HG03342 (cell line): Measurements from ENCODE around the gene HSPB6.
"Not testable (repeated sequence)": the region's sequence is repeated elsewhere in the genome, so short reads cannot be mapped to it uniquely, and the experiment has no call there.

Source experiments
- ATAC-seq: cut with Tn5 transposase; IDR thresholded peaks from one replicate; pipeline ENCODE4 v1.9.1; 2021; ENCODE audit warnings: mild to moderate bottlenecking, moderate library complexity; ENCODE audit not compliant: unreplicated experiment

The HSPB6 gene

DNA sequence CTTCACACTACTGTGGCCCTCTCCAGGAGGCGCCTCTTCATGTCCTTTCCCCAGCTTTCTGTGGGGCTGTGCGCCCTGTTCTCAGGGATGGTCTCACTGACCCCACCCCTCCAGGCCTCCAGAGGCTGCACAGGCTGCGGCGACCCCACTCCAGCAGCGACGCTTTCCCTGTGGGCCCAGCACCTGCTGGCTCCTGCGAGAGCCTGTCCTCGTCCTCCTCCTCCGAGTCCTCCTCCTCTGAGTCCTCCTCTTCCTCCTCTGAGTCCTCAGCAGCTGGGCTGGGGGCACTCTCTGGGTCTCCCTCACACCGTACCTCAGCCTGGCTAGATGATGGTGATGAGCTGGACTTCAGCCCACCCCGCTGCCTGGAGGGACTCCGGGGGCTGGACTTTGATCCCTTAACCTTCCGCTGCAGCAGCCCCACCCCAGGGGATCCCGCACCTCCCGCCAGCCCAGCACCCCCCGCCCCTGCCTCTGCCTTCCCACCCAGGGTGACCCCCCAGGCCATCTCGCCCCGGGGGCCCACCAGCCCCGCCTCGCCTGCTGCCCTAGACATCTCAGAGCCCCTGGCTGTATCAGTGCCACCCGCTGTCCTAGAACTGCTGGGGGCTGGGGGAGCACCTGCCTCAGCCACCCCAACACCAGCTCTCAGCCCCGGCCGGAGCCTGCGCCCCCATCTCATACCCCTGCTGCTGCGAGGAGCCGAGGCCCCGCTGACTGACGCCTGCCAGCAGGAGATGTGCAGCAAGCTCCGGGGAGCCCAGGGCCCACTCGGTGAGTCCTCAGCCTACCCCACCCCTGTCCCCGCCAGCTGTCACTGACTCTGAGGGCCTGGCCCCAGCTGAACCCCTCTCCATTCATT lies 29.7 kb upstream of the HSPB6 start:
- no peak for ATAC-seq

DNA sequence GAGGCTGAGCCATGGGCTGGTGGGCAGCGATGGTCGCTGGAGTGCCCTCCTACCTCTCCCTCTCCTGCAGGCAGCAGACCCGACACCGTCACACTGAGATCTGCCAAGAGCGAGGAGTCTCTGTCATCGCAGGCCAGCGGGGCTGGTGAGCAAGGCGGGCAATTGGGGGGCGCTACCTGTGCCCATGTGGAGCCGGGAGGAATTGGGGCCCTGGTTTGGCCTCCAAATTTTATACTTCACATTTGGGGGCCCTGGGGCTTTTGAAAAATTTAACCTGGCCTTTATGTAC lies 28.5 kb upstream of the HSPB6 start:
- ATAC-seq = no peak

DNA sequence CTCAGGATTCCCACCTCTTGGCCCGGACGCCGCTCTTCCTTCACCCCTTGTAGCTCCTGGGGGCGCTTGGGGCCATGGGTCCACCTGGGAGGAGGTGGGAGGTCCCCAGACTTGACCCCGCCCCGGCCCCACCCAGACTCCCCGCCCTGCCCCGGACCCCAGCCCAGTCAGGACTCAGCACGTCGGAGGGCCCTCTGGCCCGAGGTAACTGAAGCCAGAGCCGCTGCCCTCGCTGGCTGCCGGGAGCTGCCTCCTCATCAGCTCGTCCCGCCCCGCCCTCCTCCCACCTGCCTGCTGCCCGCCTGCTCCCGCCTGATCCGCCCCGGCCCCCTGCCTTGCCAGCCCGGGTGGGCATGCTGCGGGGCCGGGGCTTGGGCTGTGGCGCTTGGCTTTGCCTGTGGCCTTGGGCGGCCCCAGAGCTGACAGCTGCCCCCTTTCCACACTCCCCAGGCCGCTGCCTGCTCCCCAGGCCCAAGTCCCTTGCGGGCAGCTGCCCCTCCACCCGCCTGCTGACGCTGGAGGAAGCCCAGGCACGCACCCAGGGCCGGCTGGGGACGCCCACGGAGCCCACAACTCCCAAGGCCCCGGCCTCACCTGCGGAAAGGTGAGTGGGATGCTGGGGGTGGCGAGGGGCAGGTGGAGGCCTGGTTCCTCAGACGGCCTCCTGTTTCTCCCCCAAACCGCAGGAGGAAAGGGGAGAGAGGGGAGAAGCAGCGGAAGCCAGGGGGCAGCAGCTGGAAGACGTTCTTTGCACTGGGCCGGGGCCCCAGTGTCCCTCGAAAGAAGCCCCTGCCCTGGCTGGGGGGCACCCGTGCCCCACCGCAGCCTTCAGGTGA lies 27.9 kb upstream of the HSPB6 start:
- ATAC-seq = no peak

DNA sequence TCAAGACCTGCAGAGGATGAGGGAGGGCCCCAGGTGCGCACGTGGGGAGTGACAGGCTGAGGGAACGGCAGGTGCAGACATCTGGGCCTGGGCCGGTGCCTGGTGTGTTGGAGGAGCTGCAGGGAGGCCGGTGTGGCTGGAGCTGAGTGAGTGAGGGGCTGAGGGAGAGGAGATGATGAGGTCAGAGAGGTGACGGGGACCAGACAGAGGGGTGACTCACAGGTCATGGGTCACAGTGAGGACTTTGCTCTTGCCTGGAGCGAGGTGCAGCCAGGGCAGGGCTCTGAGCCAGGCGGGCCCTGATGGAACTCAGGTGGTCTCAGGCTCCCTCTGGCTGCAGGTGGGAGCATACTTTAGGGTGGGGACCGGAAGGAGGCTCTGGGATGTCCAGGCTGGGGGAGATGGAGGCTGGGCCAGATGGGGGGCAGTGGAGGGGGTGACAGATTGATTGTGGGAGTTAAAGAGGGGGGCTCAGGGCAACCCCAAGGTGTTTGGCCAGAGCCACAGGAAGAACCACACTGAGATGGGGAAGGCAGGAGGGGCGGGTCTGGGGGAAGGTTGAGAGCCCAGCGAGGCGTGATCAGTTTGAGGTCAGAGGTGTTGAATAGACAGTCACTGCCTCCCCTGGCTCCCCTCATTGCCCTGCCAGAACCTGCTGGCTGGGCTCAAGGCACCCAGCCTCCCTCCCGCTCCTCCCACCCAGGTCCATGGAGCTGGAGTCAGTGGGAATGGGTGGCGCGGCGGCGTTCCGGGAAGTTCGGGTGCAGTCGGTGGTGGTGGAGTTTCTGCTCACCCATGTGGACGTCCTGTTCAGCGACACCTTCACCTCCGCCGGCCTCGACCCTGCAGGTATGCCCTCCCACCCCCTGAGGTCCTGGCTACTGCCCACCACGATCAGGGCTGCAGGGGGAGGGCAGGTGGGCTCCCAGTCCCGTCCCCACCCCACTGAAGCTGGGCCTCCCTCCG lies 26.9 kb upstream of the HSPB6 start:
- ATAC-seq = no peak

DNA sequence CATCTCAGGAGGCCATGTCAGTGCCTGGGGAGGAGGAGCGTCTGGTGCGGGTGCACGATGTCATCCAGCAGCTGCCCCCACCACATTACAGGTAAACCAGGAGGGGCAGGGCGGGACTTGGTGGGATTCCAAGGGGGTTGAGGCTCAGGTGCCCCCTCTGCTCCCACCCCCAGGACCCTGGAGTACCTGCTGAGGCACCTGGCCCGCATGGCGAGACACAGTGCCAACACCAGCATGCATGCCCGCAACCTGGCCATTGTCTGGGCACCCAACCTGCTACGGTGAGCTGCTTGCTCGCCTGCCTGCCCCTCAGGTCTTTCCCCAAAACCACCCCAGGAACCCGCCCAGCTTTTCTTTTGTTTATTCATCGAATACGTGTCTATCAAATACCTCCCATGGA lies 25.8 kb upstream of the HSPB6 start:
- ATAC-seq = no peak

DNA sequence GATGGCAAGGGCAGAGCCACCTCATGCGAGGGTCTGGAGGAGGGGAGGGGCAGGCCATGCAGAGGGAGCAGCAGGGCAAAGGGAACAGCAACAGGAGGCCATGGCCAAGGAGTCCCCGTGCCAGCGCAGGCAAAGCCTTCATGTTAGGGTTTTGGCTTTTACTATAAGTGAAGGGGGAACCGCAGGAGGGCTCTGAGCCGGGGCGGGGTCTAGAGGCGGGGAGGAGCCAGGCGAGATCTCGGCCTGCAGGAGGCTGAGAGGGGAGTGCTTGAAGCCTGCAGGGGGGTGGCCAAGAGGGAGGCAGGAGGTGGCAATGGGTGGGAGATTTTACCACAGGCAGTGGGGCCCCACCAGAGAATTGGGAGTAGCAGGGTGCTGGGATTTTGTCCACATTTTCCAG lies 24.8 kb upstream of the HSPB6 start:
- no peak for ATAC-seq

DNA sequence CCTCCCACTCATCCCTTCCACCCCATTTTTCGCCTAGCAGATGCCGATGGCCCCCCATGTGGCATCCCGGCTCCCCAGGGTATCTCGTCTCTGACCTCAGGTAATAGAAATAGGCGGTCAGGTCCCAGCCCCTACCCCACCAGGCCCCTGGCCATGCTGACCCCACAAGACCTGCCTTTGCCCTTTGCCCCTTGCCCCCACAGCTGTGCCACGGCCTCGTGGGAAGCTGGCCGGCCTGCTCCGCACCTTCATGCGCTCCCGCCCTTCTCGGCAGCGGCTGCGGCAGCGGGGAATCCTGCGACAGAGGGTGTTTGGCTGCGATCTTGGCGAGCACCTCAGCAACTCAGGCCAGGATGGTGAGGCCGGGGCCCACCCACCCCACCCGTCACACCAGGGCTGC lies 23.9 kb upstream of the HSPB6 start:
- ATAC-seq = no peak

DNA sequence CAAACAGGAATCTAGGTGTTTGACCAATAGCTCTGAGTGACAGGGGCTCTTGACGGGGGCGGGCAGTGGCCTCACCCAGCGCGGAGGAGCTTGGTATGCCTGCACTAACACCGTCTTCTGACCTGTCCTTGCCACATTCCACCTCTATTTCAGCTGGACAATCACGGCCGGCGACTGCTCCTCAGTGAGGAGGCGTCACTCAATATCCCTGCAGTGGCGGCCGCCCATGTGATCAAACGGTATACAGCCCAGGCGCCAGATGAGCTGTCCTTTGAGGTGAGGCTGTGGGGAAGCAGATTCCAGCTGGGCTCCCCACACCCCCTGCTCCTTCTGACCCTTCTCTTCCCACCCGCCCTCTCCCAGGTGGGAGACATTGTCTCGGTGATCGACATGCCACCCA lies 23.2 kb upstream of the HSPB6 start:
- no peak for ATAC-seq

DNA sequence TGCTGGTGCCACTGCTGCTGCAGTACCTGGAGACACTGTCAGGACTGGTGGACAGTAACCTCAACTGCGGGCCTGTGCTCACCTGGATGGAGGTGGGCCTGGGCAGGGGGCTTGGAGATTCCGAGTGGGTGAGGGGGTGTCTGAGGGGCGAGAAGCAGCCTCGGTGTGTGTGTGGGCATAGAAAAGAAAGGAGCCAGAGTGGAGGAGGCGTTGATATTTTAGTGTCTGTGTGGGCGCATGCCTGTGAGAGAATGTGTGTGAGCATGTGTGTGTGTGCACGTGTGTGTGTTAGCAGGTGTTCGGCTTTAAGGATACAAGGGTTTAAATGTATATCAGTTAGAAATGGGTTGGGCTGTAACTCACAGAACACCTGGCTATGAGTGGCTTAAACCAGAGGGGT lies 22.2 kb upstream of the HSPB6 start:
- ATAC-seq = no peak

DNA sequence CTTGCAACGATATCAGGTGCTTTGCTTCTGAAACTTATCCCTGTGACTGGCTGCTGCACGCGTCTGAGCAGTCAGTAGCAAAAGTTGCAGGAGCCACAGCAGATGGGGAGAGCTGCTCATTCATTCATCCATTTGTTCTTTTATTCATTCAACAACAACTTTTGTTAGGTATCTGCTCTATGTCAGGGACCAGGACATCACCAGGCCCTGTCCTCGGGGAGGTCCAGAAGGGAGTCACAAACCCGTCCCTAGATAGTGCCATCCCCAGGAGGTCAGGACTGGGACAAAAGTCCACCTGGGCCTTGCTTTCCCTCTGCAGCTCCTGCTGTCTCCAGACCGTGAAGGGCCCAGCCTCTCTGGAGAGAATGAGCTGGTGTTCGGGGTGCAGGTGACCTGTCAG lies 21.1 kb upstream of the HSPB6 start:
- ATAC-seq = no peak

DNA sequence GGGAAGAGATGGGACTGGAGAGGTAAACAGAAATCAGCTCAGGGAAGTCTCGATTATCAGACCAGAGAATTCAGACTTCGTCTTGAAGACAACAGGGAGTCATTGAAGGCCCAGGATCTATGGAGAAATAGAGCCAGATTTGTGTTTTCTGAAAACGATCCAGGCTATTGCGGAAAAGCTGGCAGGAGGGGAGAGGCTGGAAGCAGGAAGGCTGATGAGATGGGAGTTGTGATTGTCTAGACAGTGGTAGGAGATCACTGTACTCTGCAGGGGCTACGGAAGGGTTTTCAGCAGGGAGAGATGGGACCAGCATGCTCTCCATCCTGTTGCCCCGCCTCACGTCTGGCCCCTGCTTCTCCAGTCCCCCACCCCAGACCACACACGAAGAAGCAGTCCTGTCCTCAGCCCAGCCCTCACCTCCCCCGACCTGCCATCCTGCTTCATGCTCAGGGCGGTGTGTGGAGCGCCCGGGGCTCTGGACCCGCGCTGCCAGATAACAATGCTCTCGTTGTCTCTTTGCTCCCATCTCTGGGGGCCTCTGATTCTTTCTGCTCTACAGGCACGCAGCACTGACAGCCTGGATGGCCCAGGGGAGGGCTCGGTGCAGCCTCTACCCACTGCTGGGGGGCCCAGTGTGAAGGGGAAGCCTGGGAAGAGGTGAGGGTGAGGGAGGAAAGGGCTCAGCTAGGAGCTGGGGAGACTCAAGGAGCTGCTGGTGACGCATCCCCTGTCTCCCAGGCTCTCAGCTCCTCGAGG lies 20.4 kb upstream of the HSPB6 start:
- no peak for ATAC-seq

DNA sequence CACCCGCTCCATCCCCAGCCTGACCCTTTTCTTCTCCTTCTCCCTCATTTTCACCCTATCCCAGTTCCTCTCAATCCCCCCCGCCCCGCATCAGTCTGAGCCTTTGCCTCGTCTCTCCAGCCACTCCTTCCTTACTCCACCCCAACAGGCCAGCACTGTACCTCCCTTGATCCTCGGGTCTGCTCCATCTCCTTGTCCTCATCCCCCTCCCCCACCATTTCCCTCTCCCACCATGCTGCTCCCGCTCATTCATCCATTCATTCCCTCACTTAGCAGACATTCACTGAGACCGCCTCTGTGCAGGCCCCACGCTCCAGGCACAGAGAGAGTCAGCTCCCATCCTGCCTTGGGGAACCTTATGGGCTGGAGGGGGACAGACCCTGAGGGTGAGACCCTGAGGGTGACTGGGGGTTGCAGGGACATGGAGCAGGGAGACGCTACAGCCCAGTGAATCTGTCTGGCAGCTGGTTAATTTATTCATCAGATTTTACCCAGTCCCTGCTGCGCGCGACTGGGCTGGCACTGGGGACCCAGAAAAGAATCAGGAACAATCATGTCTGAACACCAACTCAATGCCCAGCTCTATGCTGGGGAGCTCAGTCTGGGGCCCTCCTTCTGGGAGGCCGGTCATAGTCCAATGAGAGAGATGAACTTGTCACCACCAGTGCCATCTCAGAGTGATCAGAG lies 19.4 kb upstream of the HSPB6 start:
- no peak for ATAC-seq

DNA sequence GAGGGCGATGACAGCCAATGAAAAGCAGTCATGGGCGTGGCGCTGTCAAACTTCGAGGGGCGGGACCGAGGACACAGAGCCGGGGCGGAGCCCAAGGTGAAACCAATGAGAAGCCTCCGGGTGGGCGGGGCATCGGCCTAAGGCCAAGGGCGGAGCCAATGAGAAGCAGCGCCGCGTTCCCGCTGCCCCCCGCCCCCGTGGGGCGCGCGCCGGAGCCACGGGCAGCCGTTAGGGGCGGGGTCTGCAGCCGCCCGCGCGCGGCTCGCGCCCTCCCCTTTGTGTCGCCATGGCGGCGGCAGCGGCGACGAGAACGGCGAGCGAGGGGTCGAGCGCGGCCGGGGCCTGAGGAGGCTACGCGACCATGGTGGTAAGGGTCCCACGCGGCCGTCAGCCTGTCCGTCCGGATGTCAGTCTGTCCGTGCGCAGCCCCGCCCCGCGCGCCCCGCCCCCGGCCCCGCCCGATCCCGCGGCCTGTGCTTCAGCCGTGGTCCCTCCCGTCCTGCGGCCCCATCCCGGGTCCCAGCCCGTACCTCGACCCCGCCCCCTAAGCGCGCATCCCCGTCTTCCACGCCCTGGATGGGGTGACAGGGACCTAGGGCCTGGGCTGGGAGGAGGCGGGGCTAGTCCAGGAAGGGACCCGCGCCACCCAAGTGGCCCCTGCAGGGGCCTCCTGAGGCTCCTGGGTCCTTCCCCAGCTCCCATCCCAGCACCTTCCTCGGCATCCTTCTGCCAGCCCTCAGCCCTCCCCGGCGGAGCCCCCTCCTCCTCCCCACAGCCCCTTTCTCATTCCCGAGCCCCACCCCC lies 18.7 kb upstream of the HSPB6 start, which contains the start of gene ARHGAP33:
ARHGAP33 (plus strand) TSS at position 267 of the 804 bp plus-strand sequence; CDS start at position 362, 95 bp downstream.
- peak; percentile 90 for ATAC-seq

DNA sequence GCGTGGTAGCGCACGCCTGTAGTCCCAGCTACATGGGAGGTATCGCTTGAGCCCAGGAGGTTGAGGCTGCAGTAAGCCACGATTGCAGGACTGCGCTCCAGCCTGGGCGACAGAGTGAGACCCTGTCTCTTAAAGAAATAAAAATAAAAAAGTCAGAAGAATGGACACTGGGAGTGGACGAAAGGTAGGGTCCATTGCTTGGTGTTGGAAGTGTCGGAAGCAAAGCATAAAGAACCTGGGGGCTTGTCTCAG lies 18.1 kb upstream of the HSPB6 start:
- ATAC-seq = no peak

DNA sequence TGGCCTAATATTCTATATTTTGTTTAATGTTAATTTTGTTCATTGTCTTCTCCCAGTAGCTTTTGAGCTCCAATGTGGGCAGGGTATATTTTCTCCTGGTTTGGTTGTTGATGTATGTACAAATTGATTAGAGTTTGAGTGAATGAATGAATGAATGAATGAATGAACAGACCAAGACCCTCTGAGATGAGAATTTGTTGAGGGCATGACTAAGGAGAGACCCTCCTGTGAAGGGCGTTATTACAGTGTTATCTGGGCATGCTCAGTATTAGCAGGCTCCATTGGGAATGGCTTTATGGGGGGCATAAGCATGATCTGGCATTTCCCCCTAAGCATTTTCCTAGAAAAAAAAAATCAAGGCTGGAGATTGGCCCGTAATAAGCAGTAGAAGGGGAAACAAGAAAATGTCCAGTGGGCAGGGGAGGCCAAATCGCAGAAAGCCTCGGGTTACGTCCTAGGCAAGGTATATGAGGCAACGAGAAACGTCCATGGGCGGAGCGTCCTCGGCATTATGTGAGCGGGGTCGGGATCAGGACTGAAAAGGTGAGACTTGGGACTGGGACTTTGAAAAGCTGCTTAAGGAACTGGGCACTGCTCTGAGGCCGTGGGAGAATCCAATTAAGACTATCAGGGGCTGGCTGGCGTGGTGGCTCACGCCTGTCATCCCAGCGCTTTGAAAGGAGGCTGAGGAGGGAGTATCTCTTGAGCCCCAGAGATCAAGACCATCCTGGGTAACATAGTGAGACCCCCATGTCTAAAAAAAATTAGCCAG lies 17.6 kb upstream of the HSPB6 start:
- ATAC-seq = no peak

DNA sequence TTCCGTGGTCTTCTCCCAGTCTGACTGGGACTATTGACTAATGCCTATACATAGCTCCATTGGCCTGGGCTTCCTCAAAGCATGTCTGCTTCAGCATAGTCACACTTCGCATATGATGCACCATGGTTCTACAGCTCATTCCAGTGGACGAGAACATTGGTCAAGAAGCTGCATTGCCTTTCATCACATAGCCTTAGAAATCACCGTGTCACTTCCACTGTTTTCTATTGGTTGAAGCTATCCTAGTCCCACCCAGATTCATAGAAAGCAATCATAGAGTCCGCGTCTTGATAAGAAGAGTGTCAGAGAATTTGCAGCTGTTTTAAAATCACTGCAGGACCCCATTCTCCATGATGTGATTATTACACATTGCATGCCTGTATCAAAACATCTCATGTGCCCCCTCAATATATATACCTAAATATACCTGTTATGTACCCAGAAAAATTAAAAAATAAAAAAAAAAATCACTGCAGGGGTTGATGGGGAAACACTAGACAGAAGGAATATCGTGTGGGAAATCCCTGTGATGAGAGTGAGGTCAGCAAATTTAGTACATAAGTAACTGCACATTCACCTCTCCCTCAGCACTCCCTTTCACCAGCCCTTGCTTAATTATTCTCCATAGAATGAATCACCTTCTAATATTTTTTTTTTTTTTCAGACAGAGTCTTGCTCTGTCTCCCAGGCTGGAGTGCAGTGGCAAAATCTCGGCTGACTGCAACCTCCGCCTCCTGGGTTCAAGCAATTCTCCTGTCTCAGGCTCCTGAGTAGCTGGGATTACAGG lies 16.4 kb upstream of the HSPB6 start:
- no peak for ATAC-seq

DNA sequence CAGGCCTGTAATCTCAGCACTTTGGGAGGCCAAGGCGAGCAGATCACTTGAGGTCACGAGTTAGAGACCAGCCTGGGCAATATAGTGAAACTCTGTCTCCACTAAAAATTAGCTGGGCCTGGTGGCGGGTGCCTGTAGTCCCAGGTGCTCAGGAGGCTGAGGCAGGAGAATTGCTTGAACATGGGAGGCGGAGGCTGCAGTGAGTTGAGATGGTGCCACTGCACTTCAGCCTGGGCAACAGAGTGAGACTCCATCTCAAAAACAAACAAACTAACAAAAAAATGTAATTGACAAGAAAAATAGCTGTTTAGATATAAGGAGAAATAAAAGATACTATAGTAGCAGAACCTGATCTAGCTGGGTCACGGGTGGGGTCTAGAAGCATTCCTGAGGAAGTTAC lies 15.5 kb upstream of the HSPB6 start:
- ATAC-seq = not testable (repeated sequence)

DNA sequence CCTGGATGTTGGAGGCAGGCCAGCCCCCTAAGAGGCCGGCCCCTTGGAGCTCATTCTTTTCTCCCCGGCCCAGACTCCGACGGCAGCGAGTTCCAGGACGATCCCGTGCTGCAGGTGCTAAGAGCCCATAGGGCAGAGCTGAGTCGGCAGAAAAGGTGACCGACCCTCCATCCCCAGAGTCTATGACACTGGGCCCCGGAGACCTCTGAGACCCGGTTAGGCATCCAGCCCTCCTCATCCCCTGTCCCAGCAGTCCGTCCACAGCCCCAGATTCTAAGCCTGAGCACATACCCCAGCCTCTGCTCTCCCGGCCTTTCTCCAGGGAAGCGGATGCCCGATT lies 11.2 kb upstream of the HSPB6 start:
- no peak for ATAC-seq
